T-helper 2 cell (primary cell): Measurements from ENCODE around the gene XRN2.
A peak's percentile ranks its signal among the peaks of the same experiment; 100 is the strongest.

Experiments used
- DNase-seq, 5 experiments: peaks; one replicate each; pipeline versions ENCODE4 v3.0.0 to v3.0.0-alpha.2; 2012 to 2022
- total RNA-seq, 2 donors: gene quantifications; one replicate each; lab custom pipeline; 2026; lab: John Stamatoyannopoulos, UW

Gene XRN2
- 153 to 172 reads per million in 2 donors for total RNA-seq

- peak; percentile 89 to 96 (median 93) for DNase-seq
Measured at GRCh38 chr20:21303061-21303871, at the start of gene XRN2. TSS of gene XRN2 (plus strand) at chr20:21303331. CDS start at chr20:21303399, 68 bp downstream.

- no peak for DNase-seq
Measured at GRCh38 chr20:21257192-21257591, 45.9 kb upstream of the XRN2 start.

GRCh38 chr20:21258411-21258810 lies 44.7 kb upstream of the XRN2 start:
- no peak for DNase-seq

GRCh38 chr20:21259346-21259745 lies 43.8 kb upstream of the XRN2 start:
- DNase-seq, result no peak

- DNase-seq, result no peak
Measured at GRCh38 chr20:21262812-21263211, 40.3 kb upstream of the XRN2 start.

- no peak for DNase-seq
Measured at GRCh38 chr20:21265261-21266190, 37.6 kb upstream of the XRN2 start.

- no peak for DNase-seq
Measured at GRCh38 chr20:21266191-21266536, 37.0 kb upstream of the XRN2 start.

- DNase-seq, result no peak
Measured at GRCh38 chr20:21269772-21270171, 33.4 kb upstream of the XRN2 start.

- no peak for DNase-seq
Measured at GRCh38 chr20:21270806-21271205, 32.3 kb upstream of the XRN2 start.

- DNase-seq, result no peak
Measured at GRCh38 chr20:21272279-21272678, 30.9 kb upstream of the XRN2 start.

- no peak for DNase-seq
Measured at GRCh38 chr20:21272679-21273078, 30.5 kb upstream of the XRN2 start.

GRCh38 chr20:21273755-21274386 lies 29.3 kb upstream of the XRN2 start:
- DNase-seq, result no peak

GRCh38 chr20:21278829-21279228 lies 24.3 kb upstream of the XRN2 start:
- no peak for DNase-seq

GRCh38 chr20:21279706-21280521 lies 23.2 kb upstream of the XRN2 start:
- no peak for DNase-seq

GRCh38 chr20:21280522-21281016 lies 22.6 kb upstream of the XRN2 start:
- no peak for DNase-seq

GRCh38 chr20:21286775-21287174 lies 16.4 kb upstream of the XRN2 start:
- no peak for DNase-seq

- no peak for DNase-seq
Measured at GRCh38 chr20:21288587-21289370, 14.4 kb upstream of the XRN2 start.

- DNase-seq, result no peak
Measured at GRCh38 chr20:21289651-21290050, 13.5 kb upstream of the XRN2 start.

- DNase-seq, result no peak
Measured at GRCh38 chr20:21291026-21291425, 12.1 kb upstream of the XRN2 start.

GRCh38 chr20:21294755-21295154 lies 8.4 kb upstream of the XRN2 start:
- no peak for DNase-seq

- DNase-seq, result no peak
Measured at GRCh38 chr20:21301940-21302663, 1.0 kb upstream of the XRN2 start.
